GM12874 (cell line): ENCODE measurements around the gene SPATA20.

ENCODE experiments used
- CTCF ChIP-seq: IDR thresholded peaks from 2 replicates; pipeline ENCODE4 v1.5.1; 2011; ENCODE audit warnings: low read depth, mild to moderate bottlenecking, control low read depth, low read length, moderate library complexity; ENCODE audit not compliant: insufficient read depth

Gene SPATA20

DNA sequence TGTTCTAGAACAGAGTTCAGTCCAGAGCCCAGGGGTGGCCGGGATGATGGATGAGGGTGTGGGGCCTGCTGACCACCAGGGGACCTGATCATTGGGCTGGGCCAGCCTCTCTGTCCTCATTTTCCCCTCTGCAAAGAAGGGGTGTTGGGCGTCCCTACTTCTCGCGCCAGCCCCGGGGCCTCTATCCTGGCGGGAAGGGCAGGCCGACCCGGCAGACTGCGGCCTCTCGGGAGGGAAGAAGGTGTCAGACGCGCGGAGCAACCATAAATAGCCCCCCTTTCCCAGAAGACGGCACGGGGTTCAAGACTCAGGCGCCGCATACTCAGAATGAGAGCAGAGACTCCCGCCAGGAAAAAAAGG is 11.6 kb downstream of the SPATA20 start:
- TF ChIP-seq CTCF: no peak

DNA sequence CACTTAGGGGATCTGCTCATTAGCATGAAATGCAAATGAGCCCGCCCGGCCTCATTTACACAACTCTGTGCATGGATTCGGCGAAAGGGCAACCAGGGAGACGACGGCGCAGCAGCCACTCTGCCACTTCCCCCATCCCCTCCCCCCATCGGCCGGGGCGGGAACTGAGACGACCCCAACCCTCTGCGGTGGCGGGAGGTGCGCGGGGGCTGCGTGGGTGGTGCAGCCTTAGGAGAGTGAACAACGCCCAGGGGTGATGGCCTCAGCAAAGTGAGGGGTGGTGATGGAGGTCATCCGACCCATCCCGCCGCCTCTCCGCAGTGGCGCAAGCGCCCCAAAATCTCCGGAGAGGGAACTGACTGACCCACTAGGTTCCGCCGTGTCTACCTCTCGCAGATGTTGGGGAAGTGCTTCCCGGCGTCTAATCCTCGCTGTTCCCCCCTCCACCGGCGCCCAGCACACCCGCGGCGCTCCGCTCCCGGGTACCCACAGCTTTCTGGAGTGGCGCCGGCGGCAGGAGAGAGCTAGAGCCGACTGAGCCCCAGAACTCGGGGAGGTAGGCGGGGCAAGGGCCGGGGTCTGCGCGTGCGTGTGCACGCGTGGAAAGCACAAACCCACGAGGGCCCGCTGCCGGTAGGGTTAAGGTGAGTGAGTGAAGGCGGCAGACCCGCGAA is 12.1 kb downstream of the SPATA20 start:
- no peak for TF ChIP-seq CTCF

DNA sequence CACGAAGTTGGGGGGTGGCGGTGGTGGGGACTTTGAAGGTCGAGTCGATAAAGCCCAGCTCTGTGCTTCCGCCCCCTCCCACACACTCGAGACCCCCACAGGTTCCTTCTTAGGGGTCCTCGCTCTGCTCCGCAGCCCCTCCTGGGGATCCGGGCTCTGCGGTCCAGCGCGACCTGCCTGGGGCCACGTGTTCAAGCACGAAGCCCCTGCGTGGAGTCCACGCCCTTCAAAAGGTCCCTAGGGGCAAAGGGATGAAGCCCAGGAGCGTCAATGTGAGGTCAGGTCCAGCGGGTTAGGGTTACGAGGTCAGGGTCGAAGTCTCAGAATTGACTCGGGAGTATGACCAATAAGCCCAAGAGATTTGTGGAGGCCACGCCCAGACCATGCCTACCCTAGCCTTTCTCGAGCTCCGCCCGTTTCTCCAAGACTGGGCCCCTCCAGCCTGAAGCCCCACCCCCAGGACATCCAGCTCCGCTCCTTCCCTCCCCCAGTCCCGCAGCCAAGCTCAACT is 12.8 kb downstream of the SPATA20 start:
- no peak for TF ChIP-seq CTCF

DNA sequence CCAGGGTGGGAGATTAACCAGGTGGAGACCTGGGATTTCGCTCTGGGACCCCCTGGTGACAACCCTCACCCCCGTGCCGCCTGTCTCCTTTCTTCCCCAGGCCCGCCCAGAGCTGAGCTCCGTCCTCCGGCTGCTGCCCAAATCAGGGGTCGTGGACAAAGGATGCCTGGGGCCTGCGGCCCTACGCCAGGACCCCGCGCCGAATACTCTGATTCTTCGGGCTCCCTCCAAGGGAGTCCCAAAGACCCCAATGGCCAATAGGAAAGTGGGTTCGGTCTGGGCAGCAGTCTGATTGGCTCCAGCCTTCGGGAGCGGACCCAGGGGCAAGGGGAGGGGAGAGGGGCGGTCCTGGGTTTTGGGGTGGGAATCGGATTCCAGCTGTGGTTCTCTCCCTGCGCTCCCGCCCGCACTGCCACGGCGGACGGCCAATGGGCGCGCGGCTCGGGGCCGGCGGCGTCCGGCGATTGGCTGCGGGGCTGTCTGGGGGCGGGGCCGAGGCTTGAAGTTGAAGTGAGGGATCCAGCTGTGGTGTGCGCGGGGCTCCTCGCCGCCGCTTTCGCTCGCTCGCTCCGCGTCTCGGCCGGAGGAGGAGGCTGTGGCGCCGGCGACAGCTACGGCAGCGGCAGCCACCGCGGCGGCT is 13.3 kb downstream of the SPATA20 start, which contains the start of gene CACNA1G:
Gene CACNA1G (plus strand): TSS at position 531 of the 640 bp plus-strand sequence. CDS start 745 bp downstream, outside the sequence.
- no peak for TF ChIP-seq CTCF

- TF ChIP-seq CTCF: no peak
These were observed 14.2 kb downstream of the SPATA20 start for GRCh38 chr17:50560931-50561745.

- TF ChIP-seq CTCF: no peak
These were observed 14.8 kb downstream of the SPATA20 start for GRCh38 chr17:50561746-50562141.

DNA sequence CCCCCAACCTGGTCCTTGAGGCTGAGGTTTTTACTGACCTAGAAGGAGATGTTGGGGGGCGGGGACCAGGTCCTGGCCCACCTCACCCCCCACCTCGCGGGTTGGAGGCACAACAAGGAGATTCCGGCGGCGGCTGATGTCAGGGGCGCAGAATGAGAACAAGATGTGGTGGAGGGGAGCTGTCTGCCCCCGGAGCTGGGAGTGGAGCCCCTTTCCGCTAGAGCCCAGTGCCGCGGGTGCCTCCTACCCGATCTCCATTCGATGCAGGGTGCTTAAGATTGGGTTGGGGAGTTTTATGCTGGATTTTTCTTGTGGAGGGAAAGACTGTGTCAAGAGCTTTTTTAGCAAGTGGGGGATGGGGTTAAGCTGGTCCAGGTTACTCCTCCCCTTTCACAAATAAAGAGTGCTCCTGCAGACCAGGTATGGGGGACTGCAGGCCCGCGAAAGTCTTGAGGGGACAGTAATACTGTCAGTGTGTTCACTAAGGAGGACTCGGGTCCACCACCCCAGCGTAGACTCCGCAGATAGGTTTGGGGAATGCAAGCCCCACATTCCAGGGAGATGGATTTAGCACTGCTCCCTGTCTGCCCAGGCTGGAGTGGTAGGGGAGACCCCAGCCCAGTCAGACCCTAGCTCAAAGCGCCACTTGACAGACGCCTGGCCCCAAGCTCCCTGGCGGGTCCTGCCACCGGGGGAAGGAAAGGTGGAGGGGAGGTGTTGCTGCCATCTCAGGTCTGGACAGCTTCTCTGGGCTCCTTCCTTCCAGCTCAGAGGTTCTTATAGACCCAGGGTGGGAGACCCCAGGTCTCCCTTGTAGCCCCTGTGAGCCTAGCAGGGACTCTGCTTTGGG is 15.5 kb downstream of the SPATA20 start:
- TF ChIP-seq CTCF: no peak
